B cell (primary cell): ENCODE results near the gene ADAMTS8. TPM values are rescaled to one million over a fixed set of nuclear protein-coding genes. Genes with fewer than 3 reads are reported as not detected.

Experiments used
- ATAC-seq: fragments of 200-7000 bp; cut with Tn5 transposase; one replicate; pipeline ENCODE4 v1.10.0; 2021; ENCODE audit warnings: low read depth, mild to moderate bottlenecking, moderate number of reproducible peaks, moderate library complexity
- CTCF ChIA-PET: fragments of 350-600 bp; sonication (Branson Sonifier 250); formaldehyde crosslinking; loops from one replicate; lab custom pipeline; 2021; ENCODE audit warnings: antibody characterized with exemption, inconsistent platforms; lab: Charles Lee
- POLR2A ChIA-PET: fragments of 350-600 bp; sonication (Branson Sonifier 250); formaldehyde crosslinking; loops from one replicate; lab custom pipeline; 2021; ENCODE audit warnings: antibody characterized with exemption; lab: Charles Lee
- DNase-seq: peaks from one replicate; pipeline ENCODE4 v3.0.0; 2013
- H2AFZ ChIP-seq: 2 replicates; pipeline ENCODE4 v1.6.1; 2012; ENCODE audit warnings: mild to moderate bottlenecking, low read depth, low read length; ENCODE audit not compliant: insufficient read depth, poor library complexity, severe bottlenecking
- H3K27ac ChIP-seq, 2 donors: 1 replicate in 1 of 2; 2 replicates in 1 of 2; pipeline ENCODE4 v1.5.1; 2012 to 2013; ENCODE audit warnings: low read length in 2 of 2, mild to moderate bottlenecking in 2 of 2, moderate library complexity in 1 of 2
- H3K27me3 ChIP-seq, 4 experiments: fragments of 200-600 bp in 1 of 4; sonication (generic) in 1 of 4; replicated peaks in 1 of 4; 1 replicate in 2 of 4; 2 replicates in 2 of 4; pipeline versions ENCODE4 v1.6.1 to v1.7.0; 2013 to 2016; ENCODE audit warnings: low read length in 3 of 4, mild to moderate bottlenecking in 2 of 4, mixed read lengths in 1 of 4, moderate library complexity in 1 of 4; ENCODE audit not compliant: insufficient read depth in 4 of 4, control insufficient read depth in 3 of 4; ENCODE audit errors: control extremely low read depth in 1 of 4
- H3K36me3 ChIP-seq, 2 experiments: replicated peaks in 1 of 2; 1 replicate in 1 of 2; 2 replicates in 1 of 2; pipeline versions ENCODE4 v1.6.1 to v1.7.1; 2013; ENCODE audit warnings: low read length in 1 of 2; ENCODE audit not compliant: insufficient read depth in 2 of 2, control insufficient read depth in 1 of 2; ENCODE audit errors: control extremely low read depth in 1 of 2, extremely low read depth in 1 of 2
- H3K4me1 ChIP-seq, 2 donors: fragments of 200-600 bp in 1 of 2; sonication (generic) in 1 of 2; 1 replicate in 1 of 2; 2 replicates in 1 of 2; pipeline versions ENCODE4 v1.5.1 to v1.6.1; 2013 to 2017; ENCODE audit warnings: low read length in 2 of 2; ENCODE audit not compliant: control insufficient read depth in 2 of 2, insufficient read depth in 2 of 2
- H3K4me2 ChIP-seq: replicated peaks from 2 replicates; pipeline ENCODE3; 2012; ENCODE audit warnings: mild to moderate bottlenecking, low read depth, low read length; ENCODE audit not compliant: poor library complexity, severe bottlenecking
- H3K4me3 ChIP-seq, 5 experiments: fragments of 200-600 bp in 1 of 5; sonication (generic) in 1 of 5; 1 replicate in 3 of 5; 2 replicates in 2 of 5; pipeline versions ENCODE4 v1.5.1 to v1.7.0; 2011 to 2016; ENCODE audit warnings: low read length in 4 of 5, mild to moderate bottlenecking in 4 of 5, low read depth in 2 of 5, control low read depth in 1 of 5, moderate library complexity in 1 of 5; ENCODE audit not compliant: insufficient read depth in 1 of 5; ENCODE audit errors: control extremely low read depth in 1 of 5, extremely low read depth in 1 of 5
- H3K79me2 ChIP-seq: fragments of 200-600 bp; sonication (generic); one replicate; pipeline ENCODE4 v1.6.0; 2016; ENCODE audit warnings: low read length; ENCODE audit not compliant: control insufficient read depth, insufficient read depth
- H3K9ac ChIP-seq: fragments of 200-600 bp; sonication (generic); 2 replicates; pipeline ENCODE4 v1.6.1; 2017; ENCODE audit warnings: mild to moderate bottlenecking, low read length, moderate library complexity
- H3K9me3 ChIP-seq, 3 donors: one replicate each; pipeline versions ENCODE4 v1.6.1 to v1.7.1; 2013; ENCODE audit warnings: low read length in 2 of 3; ENCODE audit not compliant: control insufficient read depth in 2 of 3, insufficient read depth in 1 of 3; ENCODE audit errors: control extremely low read depth in 1 of 3
- H4K20me1 ChIP-seq: 2 replicates; pipeline ENCODE4 v1.6.0; 2012; ENCODE audit warnings: mild to moderate bottlenecking, low read length; ENCODE audit not compliant: insufficient read depth, control insufficient read depth, poor library complexity, severe bottlenecking
- H3K27ac Mint-ChIP-seq: one replicate; pipeline ENCODE4 v1.8.0; 2021; ENCODE audit warnings: mixed read lengths
- H3K27me3 Mint-ChIP-seq: one replicate; pipeline ENCODE4 v1.8.0; 2021; ENCODE audit warnings: mixed read lengths
- H3K4me1 Mint-ChIP-seq: one replicate; pipeline ENCODE4 v1.8.0; 2021; ENCODE audit warnings: mixed read lengths
- H3K4me3 Mint-ChIP-seq: one replicate; pipeline ENCODE4 v1.8.0; 2021; ENCODE audit warnings: mixed read lengths
- H3K9me3 Mint-ChIP-seq: one replicate; pipeline ENCODE4 v1.8.0; 2022; ENCODE audit warnings: mixed read lengths; ENCODE audit not compliant: insufficient read depth
- EZH2 ChIP-seq: IDR thresholded peaks from 2 replicates; pipeline ENCODE4 v1.6.1; 2012; ENCODE audit warnings: borderline replicate concordance, low read depth, mild to moderate bottlenecking, moderate library complexity, low read length; ENCODE audit not compliant: insufficient read depth, poor library complexity, severe bottlenecking
- WGBS: methylation state at CpG from one replicate; pipeline ENCODE4 v1.1.5; 2013; ENCODE audit warnings: missing lambda C conversion rate; ENCODE audit not compliant: insufficient coverage; 5-methylcytosine and 5-hydroxymethylcytosine counted together
- intact Hi-C: fragments of 100-400 bp; cut with micrococcal nuclease; formaldehyde crosslinking; loops from one replicate; pipeline ENCODE4 v1.10.0; 2022
- polyA plus RNA-seq: library from polyadenylated mRNA; depleted of rRNA; stranded (reverse); fragments of >200 nt; gene quantifications from 2 replicates; pipeline ENCODE4 v1.2.3, GENCODE V29; 2012
- total RNA-seq, 2 donors: library from RNA; stranded (reverse); fragments of 120-200 nt in 1 of 2; gene quantifications; 1 replicate in 1 of 2; 2 replicates in 1 of 2; pipeline versions ENCODE4 v1.2.3 to v1.2.4, GENCODE V29; 2013 to 2022
- TF ChIP-seq, protein P1 (sequence below): fragments of 200-600 bp; IDR thresholded peaks from one replicate; pipeline ENCODE4 v1.8.0; 2022; ENCODE audit warnings: antibody characterized with exemption, mild to moderate bottlenecking

Gene ADAMTS8
- total and polyA plus RNA-seq, 2 donors (not counting 1 experiment from before 2014, with no cell fraction given), result not detected

GRCh38 chr11:130421697-130422096 lies 6.7 kb downstream of the ADAMTS8 start:
- H3K27ac ChIP-seq, result no peak overlapping the region
- peaks cover 0 to 21% (median 10%) of the 10 kb centered on the region in 4 experiments for H3K27me3 ChIP-seq
- H3K9me3 Mint-ChIP-seq, result no peaks in the 10 kb centered on the region
- no peak overlapping the region for H2AFZ ChIP-seq
- TF ChIP-seq, protein P1, sequence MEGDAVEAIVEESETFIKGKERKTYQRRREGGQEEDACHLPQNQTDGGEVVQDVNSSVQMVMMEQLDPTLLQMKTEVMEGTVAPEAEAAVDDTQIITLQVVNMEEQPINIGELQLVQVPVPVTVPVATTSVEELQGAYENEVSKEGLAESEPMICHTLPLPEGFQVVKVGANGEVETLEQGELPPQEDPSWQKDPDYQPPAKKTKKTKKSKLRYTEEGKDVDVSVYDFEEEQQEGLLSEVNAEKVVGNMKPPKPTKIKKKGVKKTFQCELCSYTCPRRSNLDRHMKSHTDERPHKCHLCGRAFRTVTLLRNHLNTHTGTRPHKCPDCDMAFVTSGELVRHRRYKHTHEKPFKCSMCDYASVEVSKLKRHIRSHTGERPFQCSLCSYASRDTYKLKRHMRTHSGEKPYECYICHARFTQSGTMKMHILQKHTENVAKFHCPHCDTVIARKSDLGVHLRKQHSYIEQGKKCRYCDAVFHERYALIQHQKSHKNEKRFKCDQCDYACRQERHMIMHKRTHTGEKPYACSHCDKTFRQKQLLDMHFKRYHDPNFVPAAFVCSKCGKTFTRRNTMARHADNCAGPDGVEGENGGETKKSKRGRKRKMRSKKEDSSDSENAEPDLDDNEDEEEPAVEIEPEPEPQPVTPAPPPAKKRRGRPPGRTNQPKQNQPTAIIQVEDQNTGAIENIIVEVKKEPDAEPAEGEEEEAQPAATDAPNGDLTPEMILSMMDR, result no peak
- no peak for TF ChIP-seq EZH2
- DNase-seq (no peak), ATAC-seq (no peak)
- peaks cover 48% of the 10 kb centered on the region for H3K27me3 Mint-ChIP-seq
- no peak overlapping the region for H3K27ac Mint-ChIP-seq
- H3K79me2 ChIP-seq, result no peaks in the 10 kb centered on the region
- H3K36me3 ChIP-seq, result no peaks in the 10 kb centered on the region
- WGBS, result 83% methylated on average over 7 of the region's 8 CpGs
- ChIA-PET CTCF (no interaction called here), POLR2A (no interaction called here)
- H3K4me3 Mint-ChIP-seq, result no peak overlapping the region
- intact Hi-C loops, result no loop called here
- no peak overlapping the region for H3K4me3 ChIP-seq
- H3K9ac ChIP-seq, result no peak overlapping the region
- H3K4me2 ChIP-seq, result no peak overlapping the region
- H3K4me1 Mint-ChIP-seq, result no peaks in the 10 kb centered on the region
- no peaks in the 10 kb centered on the region for H4K20me1 ChIP-seq
- no peaks in the 10 kb centered on the region for H3K4me1 ChIP-seq
- H3K9me3 ChIP-seq, result peaks cover 0 to 2% (median 0%) of the 10 kb centered on the region in 3 donors

DNA sequence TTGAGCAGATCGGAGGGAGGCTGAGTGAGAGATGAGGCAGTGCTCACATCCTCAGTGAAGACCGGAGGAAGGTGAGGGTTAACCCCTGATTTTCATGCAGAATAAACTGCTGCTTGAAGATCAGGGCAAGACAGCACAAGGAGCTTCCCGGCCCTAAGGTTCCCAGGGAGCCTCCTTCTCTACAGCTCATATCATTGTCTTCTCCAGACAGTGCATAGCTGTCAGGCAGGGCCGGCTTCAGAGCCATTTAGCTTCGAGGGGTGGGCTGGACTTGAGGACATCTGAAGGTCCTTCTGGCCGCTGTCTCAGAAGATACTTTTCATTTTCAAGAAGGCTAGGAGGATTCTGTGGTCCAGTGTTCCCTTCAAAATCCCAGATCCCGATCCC lies 7.2 kb downstream of the ADAMTS8 start:
- 87% methylated on average over 7 of the region's 7 CpGs for WGBS
- intact Hi-C loops, result no loop called here
- Histone ChIP-seq H3K9me3 (peaks cover 0 to 2% (median 0%) of the 10 kb centered on the region in 3 donors), H3K27ac (no peak overlapping the region), H3K4me1 (no peaks in the 10 kb centered on the region), H3K4me2 (no peak overlapping the region), H3K9ac (no peak overlapping the region), H4K20me1 (no peaks in the 10 kb centered on the region), H2AFZ (no peak overlapping the region), H3K27me3 (peaks cover 0 to 16% (median 8%) of the 10 kb centered on the region in 4 experiments), H3K79me2 (no peaks in the 10 kb centered on the region), H3K4me3 (no peak overlapping the region), H3K36me3 (no peaks in the 10 kb centered on the region)
- H3K27me3 Mint-ChIP-seq, result peaks cover 45% of the 10 kb centered on the region
- POLR2A ChIA-PET, result no interaction called here
- DNase-seq (no peak), ATAC-seq (no peak)
- TF ChIP-seq EZH2, result no peak
- TF ChIP-seq, protein P1, result no peak
- CTCF ChIA-PET, result no interaction called here
- H3K9me3 Mint-ChIP-seq, result no peaks in the 10 kb centered on the region
- H3K4me3 Mint-ChIP-seq, result no peak overlapping the region
- H3K27ac Mint-ChIP-seq, result no peak overlapping the region
- no peaks in the 10 kb centered on the region for H3K4me1 Mint-ChIP-seq
